SK-N-MC (cell line): ENCODE measurements around the gene DUS1L.

Source experiments
- DNase-seq: peaks from one replicate; pipeline ENCODE4 v3.0.0-alpha.2; 2011; ENCODE audit warnings: low read depth, low spot score
- H3K27ac ChIP-seq: fragments of 200-600 bp; sonication (generic); 2 replicates; pipeline ENCODE4 v1.5.1; 2016; ENCODE audit warnings: mixed run types
- H3K36me3 ChIP-seq: fragments of 200-600 bp; sonication (generic); 2 replicates; pipeline ENCODE4 v1.6.1; 2017; ENCODE audit warnings: antibody characterized with exemption, low read length, mixed read lengths; ENCODE audit not compliant: insufficient read depth
- H3K4me3 ChIP-seq: fragments of 200-600 bp; sonication (generic); 2 replicates; pipeline ENCODE4 v1.5.1; 2016
- H3K9ac ChIP-seq: fragments of 200-600 bp; sonication (generic); 2 replicates; pipeline ENCODE4 v1.8.0; 2017; ENCODE audit warnings: mixed run types, mixed read lengths; ENCODE audit not compliant: insufficient read length
- H3K9me3 ChIP-seq: fragments of 200-600 bp; sonication (generic); 2 replicates; pipeline ENCODE4 v1.6.1; 2017; ENCODE audit warnings: low read depth, mild to moderate bottlenecking, antibody characterized with exemption, low read length, moderate library complexity, mixed read lengths
- EZH2 ChIP-seq: fragments of 200-600 bp; sonication (generic); IDR thresholded peaks from one replicate; pipeline ENCODE4 v1.6.1; 2017; ENCODE audit warnings: antibody characterized with exemption
- FOXP2 ChIP-seq: optimal IDR thresholded peaks from 2 replicates; pipeline ENCODE3; 2011; ENCODE audit warnings: mild to moderate bottlenecking, moderate library complexity; ENCODE audit not compliant: insufficient read depth; ENCODE audit errors: extremely low read length, control extremely low read depth
- POLR2AphosphoS5 ChIP-seq: IDR thresholded peaks from 2 replicates; pipeline ENCODE4 v1.6.1; 2012; ENCODE audit warnings: mild to moderate bottlenecking, low read depth, low read length, borderline replicate concordance

Gene DUS1L

GRCh38 chr17:82008941-82009405 lies 56.6 kb downstream of the DUS1L start:
- H3K36me3 ChIP-seq = no peaks in the 10 kb centered on the region
- no peaks in the 10 kb centered on the region for H3K9me3 ChIP-seq
- H3K9ac ChIP-seq = no peak overlapping the region
- no peak overlapping the region for H3K27ac ChIP-seq
- TF ChIP-seq FOXP2 = no peak
- no peak for TF ChIP-seq POLR2AphosphoS5
- no peak for TF ChIP-seq EZH2
- no peak overlapping the region for H3K4me3 ChIP-seq
- DNase-seq = no peak

GRCh38 chr17:82008258-82008940 lies 57.2 kb downstream of the DUS1L start:
- Histone ChIP-seq H3K27ac (no peak overlapping the region), H3K36me3 (no peaks in the 10 kb centered on the region), H3K4me3 (no peak overlapping the region), H3K9ac (no peak overlapping the region), H3K9me3 (no peaks in the 10 kb centered on the region)
- no peak for DNase-seq
- no peak for TF ChIP-seq EZH2
- TF ChIP-seq POLR2AphosphoS5 = no peak
- TF ChIP-seq FOXP2 = no peak
